ENCODE results near the gene CERS5.
A peak's percentile ranks its signal among the peaks of the same experiment; 100 is the strongest.
"Not testable (repeated sequence)": the region's sequence is repeated elsewhere in the genome, so short reads cannot be mapped to it uniquely, and the experiment has no call there.

The CERS5 gene

GRCh38 chr12:50185970-50186663 is 18.9 kb upstream of the CERS5 start:
- DNase-seq = no peak

DNA sequence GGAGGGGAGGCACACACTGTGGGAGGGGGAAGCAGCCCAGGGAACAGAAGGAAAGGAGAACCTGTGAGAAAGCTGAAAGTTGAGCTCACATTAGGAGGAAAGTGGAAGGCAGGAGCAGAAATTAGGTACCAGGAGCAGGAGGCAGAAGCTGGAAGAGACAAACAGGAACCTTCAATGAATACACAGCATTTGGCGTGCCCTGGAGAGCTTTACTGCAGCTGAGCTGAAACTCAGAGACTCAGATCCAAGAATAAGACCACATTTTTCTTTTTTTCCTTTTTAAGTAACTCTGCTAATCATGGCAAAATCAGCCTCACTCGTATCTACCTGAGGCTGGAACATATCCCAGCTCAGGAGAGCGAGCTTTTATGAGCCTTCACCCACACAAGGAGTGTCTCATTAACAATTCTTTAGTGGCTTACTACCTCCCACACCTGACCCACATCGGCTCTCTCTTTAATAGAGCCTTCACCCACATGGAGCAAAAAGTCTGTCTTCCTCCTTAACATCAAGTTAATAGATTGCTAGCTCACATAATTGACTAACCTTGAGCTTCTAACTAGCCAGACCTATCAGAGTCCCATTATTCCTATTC is 18.2 kb upstream of the CERS5 start:
- no peak for DNase-seq

DNA sequence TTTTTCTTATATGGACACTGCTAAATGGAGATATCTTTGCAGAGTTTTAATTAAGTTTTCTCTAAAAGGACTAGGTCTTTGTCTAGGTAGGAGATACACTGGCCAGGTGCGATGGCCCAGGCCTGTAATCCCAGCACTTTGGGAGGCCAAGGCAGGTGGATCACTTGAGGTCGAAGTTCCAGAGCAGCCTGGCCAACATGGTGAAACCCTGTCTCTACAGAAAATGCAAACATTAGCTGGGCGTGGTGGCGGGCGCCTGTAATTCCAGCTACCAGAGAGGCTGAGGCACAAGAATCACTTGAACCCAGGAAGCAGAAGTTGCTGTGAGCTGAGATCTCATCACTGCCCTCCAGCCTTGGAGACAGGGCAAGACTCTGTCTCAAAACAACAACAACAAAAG is 17.1 kb upstream of the CERS5 start:
- DNase-seq = no peak

DNA sequence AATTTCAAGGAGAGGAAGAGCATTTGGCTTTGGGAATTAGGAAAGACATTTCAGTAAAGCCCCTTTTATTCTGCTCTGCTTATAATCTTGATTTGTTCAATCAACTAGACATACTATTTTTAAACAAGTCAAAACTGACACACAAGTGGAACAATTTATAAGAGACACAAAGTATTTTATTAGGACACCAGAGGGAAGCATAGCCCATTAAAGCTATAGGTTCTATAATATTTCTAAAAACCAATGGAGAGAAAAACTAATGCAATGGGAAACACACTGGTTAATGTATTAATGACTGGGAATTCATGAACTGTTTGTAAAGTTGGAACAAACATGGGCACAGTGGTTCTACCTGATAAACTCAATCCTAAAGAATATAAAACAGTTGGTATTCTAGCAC is 15.3 kb upstream of the CERS5 start:
- DNase-seq = peak; percentile 18

DNA sequence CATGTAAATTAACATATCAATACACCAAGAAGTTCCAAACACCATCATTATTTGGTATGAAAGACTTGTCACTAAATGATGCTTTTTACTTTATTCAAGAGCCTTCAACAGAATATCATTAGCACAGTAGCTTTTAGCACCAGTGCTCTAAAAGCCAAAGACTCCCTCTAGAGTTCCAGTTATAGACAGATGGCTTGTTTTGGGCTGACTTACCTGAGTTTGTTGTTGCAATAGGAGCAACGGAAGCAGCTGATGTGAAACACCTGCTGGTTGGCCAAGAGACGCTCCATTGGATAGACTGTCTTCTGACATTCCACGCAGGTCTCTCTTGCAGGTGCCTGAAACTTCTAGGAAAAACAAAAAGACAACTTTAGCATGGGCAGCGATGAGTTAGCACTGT is 14.5 kb upstream of the CERS5 start:
- no peak for DNase-seq

DNA sequence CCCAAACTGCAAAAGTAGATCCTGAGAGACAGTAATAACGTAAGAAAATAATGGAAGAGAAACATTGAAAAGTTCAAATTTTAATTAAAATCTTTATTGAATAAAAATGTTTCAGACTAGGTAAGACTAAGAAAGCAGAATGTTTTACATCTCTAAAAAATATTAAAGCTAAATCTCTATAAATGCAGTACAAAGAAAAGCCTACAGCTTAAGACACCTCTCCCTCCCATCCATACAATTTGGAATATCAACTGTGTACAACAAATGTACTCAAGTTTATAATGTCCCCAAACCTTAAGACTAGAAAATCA is 8.5 kb upstream of the CERS5 start:
- DNase-seq = no peak

DNA sequence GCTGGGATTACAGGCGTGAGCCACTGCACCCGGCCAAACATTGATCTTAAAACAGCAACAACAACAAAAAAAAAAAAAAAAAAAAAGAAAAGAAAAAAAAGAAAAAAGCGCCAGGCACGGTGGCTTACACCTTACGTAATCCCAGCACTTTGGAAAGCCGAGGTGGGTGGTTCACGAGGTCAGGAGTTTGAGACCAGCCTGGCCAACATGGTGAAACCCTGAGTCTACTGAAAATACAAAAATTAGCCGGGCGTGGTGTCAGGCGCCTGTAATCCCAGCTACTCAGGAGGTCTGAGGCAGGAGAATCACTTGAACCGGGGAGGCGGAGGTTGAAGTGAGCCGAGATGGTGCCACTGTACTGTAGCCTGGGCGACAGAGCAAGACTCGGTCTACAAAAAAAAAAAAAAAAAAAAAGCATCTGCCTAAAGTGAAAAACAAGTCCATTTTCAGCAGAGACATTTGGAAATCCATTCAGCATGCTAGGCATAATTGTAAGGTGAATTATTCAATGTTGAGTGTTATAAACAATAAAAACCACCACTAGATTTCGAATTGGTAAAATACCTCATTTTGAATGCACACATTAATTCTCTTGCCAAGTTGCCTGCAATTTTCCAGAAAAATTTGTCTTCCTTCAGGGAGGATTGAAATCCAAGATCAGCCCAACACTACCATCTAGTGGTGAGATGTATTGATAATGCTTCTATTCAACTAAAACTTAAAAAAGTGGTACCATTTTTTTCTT is 8.0 kb upstream of the CERS5 start:
- DNase-seq = peak; percentile 81

DNA sequence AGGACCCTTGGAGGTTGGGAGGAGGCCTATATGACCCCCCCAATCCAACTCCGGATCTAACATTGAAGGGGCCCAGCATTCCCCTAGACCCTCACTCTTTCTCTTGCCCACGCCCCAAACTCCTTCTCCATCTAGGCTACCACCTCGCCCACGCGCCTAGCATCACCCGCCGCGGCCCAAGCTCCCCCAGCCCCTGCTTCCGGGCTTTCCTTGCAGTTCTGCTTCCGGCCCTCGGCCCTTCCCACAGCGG is 445 bp downstream of the CERS5 start:
- DNase-seq = no peak

GRCh38 chr12:50164963-50165362 is 2.2 kb downstream of the CERS5 start:
- DNase-seq = no peak

DNA sequence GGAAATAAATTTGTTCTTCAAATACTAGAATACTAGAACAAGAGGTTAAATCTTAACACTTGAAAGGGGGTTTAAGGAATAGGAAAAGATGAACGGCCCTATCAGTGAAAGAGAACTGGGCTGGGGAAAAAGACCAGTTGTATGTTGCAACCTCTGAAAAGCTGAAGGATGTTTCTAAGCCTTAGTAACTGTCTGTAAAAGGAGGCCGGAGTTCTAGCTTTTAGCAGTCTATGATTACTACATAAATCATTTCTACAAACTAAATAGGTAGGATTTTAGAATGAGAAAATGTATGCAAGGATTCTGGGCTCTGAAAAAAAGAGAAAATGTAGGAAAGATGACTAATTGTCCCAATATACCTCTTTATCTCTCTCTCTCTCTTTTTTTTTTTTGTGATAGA is 4.9 kb downstream of the CERS5 start:
- no peak for DNase-seq

GRCh38 chr12:50160643-50161042 is 6.5 kb downstream of the CERS5 start:
- DNase-seq = no peak

DNA sequence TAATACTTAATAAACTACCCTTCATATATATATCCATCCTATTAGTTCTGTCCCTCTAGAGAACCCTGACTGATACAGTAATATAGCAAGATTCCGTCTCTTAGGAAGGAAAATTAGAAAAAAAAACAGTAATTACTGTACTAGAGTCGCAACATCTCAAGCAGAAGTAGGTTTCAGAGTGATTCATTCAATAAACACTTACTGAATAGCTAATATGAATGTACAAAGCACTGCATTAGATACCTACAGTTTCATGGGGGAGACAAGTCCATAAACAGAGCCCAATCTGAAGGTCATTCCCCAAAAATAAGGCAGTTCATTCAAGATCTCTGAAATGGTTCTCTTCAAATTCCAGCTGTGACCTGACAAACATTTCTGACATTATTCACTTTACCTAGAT is 9.9 kb downstream of the CERS5 start:
- no peak for DNase-seq

GRCh38 chr12:50156641-50157040 is 10.5 kb downstream of the CERS5 start:
- DNase-seq = no peak

DNA sequence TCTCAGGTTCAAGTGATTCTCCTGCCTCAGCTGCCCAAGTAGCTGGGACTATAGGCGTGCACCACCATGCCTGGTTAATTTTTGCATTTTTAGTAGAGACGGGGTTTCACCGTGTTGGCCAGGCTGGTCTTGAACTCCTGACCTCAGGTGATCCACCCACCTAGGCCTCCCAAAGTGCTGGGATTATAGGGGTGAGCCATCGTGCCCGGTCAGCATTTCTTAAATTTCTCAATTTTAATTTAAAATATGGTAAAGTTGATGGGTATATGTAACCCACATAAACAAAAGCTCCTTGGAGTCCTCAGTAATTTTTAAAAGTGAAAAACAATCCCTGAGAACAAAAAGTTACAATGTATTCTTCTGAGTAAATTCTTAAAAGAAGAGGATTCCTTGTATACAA is 12.2 kb downstream of the CERS5 start:
- DNase-seq = not testable (repeated sequence)

DNA sequence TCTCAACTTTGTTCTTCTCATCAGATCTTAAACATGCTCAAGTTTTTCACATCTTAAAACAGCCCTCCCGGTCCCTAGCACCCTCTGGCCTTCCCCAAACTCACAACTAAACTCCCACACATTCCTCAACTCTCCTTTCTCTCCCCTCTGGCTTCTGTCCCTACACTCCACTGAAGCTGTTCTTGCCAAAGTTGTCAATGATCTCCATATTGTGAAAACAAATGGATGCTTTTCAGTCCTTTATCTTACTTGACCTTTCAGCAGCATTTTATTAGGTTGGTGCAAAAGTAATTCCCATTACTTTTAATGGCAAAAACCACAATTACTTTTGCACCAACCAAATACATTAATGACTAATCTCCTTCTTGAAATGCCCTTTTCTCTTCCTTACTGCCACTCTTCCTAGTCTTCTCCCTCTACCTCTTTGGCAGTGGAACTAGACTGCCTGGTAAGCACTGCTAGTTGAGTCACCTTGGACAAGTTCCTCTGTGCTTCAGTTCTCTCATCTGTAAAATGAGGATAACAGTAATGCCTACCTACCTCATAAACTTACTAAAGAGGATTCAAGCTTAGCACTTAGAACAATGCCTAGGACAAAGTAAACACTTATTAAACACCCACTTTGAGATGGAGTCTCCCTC is 16.0 kb downstream of the CERS5 start:
- DNase-seq = no peak

GRCh38 chr12:50149311-50149710 is 17.9 kb downstream of the CERS5 start:
- DNase-seq = no peak

GRCh38 chr12:50148011-50148410 is 19.2 kb downstream of the CERS5 start:
- not testable (repeated sequence) for DNase-seq

DNA sequence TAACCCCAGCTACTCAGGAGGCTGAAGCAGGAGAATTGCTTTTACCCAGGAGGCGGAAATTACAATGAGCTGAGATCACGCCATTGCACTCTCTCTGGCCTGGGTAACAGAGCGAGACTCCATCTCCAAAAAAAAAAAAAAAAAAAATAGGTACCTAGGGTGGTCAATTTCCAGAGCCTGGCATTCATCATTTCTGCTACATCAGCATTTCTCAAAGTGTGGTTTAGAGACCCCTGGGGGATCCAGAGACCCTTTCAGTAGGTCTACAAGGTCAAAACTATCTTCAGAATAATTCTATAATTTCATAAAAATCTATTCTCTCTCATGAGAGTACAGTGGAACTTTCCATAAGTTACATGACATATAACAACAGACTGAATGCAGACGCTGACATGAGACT is 19.9 kb downstream of the CERS5 start:
- no peak for DNase-seq

GRCh38 chr12:50145439-50145838 is 21.7 kb downstream of the CERS5 start:
- no peak for DNase-seq

DNA sequence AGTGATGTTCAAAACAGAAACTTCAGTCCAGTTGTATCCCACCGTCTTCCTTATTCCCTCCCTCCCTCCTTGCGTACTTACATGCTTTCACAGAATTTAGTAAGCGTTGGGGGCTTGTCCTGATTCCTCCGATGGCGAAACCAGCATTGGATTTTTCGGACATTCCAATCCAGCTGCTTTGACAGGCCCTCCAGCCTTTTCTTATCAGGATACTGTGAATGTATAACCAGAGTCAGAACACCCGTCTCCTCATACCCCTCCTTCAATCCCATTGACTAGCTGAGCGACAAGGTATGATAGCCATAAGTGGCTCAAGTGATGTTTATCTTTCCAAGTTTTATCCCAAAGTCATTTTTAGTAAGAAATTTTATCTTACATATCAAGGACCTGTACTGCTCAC is 24.2 kb downstream of the CERS5 start:
- no peak for DNase-seq

GRCh38 chr12:50132505-50133135 is 34.5 kb downstream of the CERS5 start:
- peak; percentile 70 for DNase-seq

- DNase-seq = no peak
These were observed 37.9 kb downstream of the CERS5 start for GRCh38 chr12:50129290-50129689.

- no peak for DNase-seq
These were observed 39.6 kb downstream of the CERS5 start for GRCh38 chr12:50127546-50127945.

DNA sequence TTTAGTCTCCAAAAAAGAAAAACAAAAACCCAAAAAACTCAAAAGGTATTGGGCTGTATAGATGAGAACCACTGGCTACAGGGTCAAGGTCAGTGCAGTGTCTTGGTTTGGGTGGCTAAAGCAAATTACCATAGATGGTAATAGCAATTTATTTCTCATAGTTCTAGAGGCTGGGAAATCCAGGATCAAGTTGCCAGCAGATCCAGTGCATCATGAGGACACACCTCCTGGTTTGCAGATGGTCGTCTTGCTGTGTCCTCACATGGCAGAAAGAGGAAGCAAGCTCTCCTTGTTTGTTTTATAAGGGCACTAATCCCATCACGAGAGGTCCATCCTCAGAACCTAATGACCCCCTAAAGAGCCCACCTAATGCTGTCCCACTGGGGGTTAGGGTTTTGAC is 44.0 kb downstream of the CERS5 start:
- no peak for DNase-seq
